IMR-90 (cell line): ENCODE data around the gene TSR3. TPM values are rescaled to one million over a fixed set of nuclear protein-coding genes. Genes with fewer than 3 reads are reported as not detected.

ENCODE experiments used
- ATAC-seq: fragments of 200-7000 bp; cut with Tn5 transposase; 2 replicates; pipeline ENCODE4 v1.9.1; 2020; ENCODE audit warnings: low read depth, mild to moderate bottlenecking, moderate library complexity
- BruUV-seq: library from RNA; stranded (reverse); fragments of 400-500 nt; replicated peaks from 2 replicates; lab custom pipeline; 2021; lab: Mats Ljungman, UMichigan
- CTCF ChIA-PET: fragments of 300-600 bp; formaldehyde crosslinking; extraction: SDS; loops from one replicate; lab custom pipeline; 2021; ENCODE audit warnings: antibody characterized with exemption; lab: Yijun Ruan, JAX
- POLR2A ChIA-PET: fragments of 300-600 bp; sonication (Branson Sonifier 250); formaldehyde crosslinking; loops from one replicate; lab custom pipeline; 2022; ENCODE audit warnings: antibody characterized with exemption; ENCODE audit not compliant: unreplicated experiment; lab: Charles Lee
- DNase-seq: peaks from one replicate; pipeline ENCODE4 v3.0.0; 2013
- H2AFZ ChIP-seq: replicated peaks from 2 replicates; pipeline ENCODE3; 2013; ENCODE audit warnings: low read length, mild to moderate bottlenecking; ENCODE audit not compliant: poor library complexity
- H2AK5ac ChIP-seq: 2 replicates; pipeline ENCODE4 v1.6.1; 2013; ENCODE audit warnings: low read depth, low read length, inconsistent platforms
- H2AK9ac ChIP-seq: replicated peaks from 2 replicates; pipeline ENCODE3; 2013; ENCODE audit warnings: mild to moderate bottlenecking, low read depth, low read length, moderate library complexity; ENCODE audit not compliant: poor library complexity
- H2BK120ac ChIP-seq: 2 replicates; pipeline ENCODE4 v1.6.1; 2013; ENCODE audit warnings: low read depth, low read length, inconsistent platforms
- H2BK15ac ChIP-seq: 3 replicates; pipeline ENCODE4 v1.6.1; 2013; ENCODE audit warnings: low read depth, low read length, inconsistent platforms
- H2BK20ac ChIP-seq: 2 replicates; pipeline ENCODE4 v1.6.1; 2013; ENCODE audit warnings: low read depth, mild to moderate bottlenecking, inconsistent platforms, low read length, moderate library complexity
- H2BK5ac ChIP-seq: 2 replicates; pipeline ENCODE4 v1.6.1; 2013; ENCODE audit warnings: mild to moderate bottlenecking, low read depth, low read length, inconsistent platforms; ENCODE audit not compliant: poor library complexity, severe bottlenecking
- H3K14ac ChIP-seq: replicated peaks from 2 replicates; pipeline ENCODE4 v1.6.1; 2013; ENCODE audit warnings: low read depth, low read length, inconsistent platforms
- H3K18ac ChIP-seq: 2 replicates; pipeline ENCODE4 v1.6.1; 2013; ENCODE audit warnings: low read depth, low read length, control low read depth
- H3K23ac ChIP-seq: 2 replicates; pipeline ENCODE4 v1.6.1; 2013; ENCODE audit warnings: low read depth, low read length, inconsistent platforms
- H3K27ac ChIP-seq: 2 replicates; pipeline ENCODE4 v1.5.1; 2013; ENCODE audit warnings: mild to moderate bottlenecking, control low read depth, low read length; ENCODE audit not compliant: insufficient read depth
- H3K27me3 ChIP-seq: 2 replicates; pipeline ENCODE4 v1.6.1; 2013; ENCODE audit warnings: low read length; ENCODE audit not compliant: control insufficient read depth, insufficient read depth
- H3K36me3 ChIP-seq: 2 replicates; pipeline ENCODE4 v1.6.1; 2013; ENCODE audit warnings: low read length, mixed read lengths; ENCODE audit not compliant: control insufficient read depth, insufficient read depth
- H3K4ac ChIP-seq: 2 replicates; pipeline ENCODE4 v1.6.1; 2013; ENCODE audit warnings: low read depth, low read length, inconsistent platforms
- H3K4me1 ChIP-seq: 2 replicates; pipeline ENCODE4 v1.6.1; 2013; ENCODE audit warnings: low read length, mixed read lengths; ENCODE audit not compliant: control insufficient read depth, insufficient read depth
- H3K4me2 ChIP-seq: 2 replicates; pipeline ENCODE4 v1.6.1; 2013; ENCODE audit warnings: low read depth, mild to moderate bottlenecking, control low read depth, low read length, moderate library complexity
- H3K4me3 ChIP-seq: 2 replicates; pipeline ENCODE4 v1.5.1; 2013; ENCODE audit warnings: low read depth, mild to moderate bottlenecking, control low read depth, low read length, moderate library complexity; ENCODE audit not compliant: insufficient read depth
- H3K56ac ChIP-seq: 2 replicates; pipeline ENCODE4 v1.6.1; 2013; ENCODE audit warnings: low read length, inconsistent platforms; ENCODE audit not compliant: insufficient read depth; ENCODE audit errors: extremely low read depth
- H3K79me1 ChIP-seq, 2 experiments: 2 replicates each; pipeline ENCODE4 v1.6.1; 2013; ENCODE audit warnings: low read length in 2 of 2, inconsistent platforms in 1 of 2, low read depth in 1 of 2
- H3K9ac ChIP-seq: 2 replicates; pipeline ENCODE4 v1.6.1; 2013; ENCODE audit warnings: low read depth, low read length, control low read depth
- H3K9me1 ChIP-seq: 2 replicates; pipeline ENCODE4 v1.6.1; 2013; ENCODE audit warnings: low read length, inconsistent platforms; ENCODE audit not compliant: insufficient read depth
- H3K9me3 ChIP-seq: 2 replicates; pipeline ENCODE4 v1.6.1; 2013; ENCODE audit warnings: low read length; ENCODE audit not compliant: control insufficient read depth, insufficient read depth
- H4K20me1 ChIP-seq: 2 replicates; pipeline ENCODE4 v1.6.1; 2013; ENCODE audit warnings: low read length, inconsistent platforms; ENCODE audit not compliant: insufficient read depth
- H4K5ac ChIP-seq: 2 replicates; pipeline ENCODE4 v1.6.1; 2013; ENCODE audit warnings: mild to moderate bottlenecking, low read depth, low read length, control low read depth
- H4K8ac ChIP-seq, 2 experiments: 2 replicates each; pipeline ENCODE4 v1.6.1; 2013; ENCODE audit warnings: low read depth in 2 of 2, low read length in 2 of 2, control low read depth in 1 of 2, inconsistent platforms in 1 of 2
- H4K91ac ChIP-seq: 2 replicates; pipeline ENCODE4 v1.6.1; 2013; ENCODE audit warnings: low read depth, low read length, inconsistent platforms; ENCODE audit not compliant: insufficient read depth
- CEBPB ChIP-seq: IDR thresholded peaks from 2 replicates; pipeline ENCODE4 v1.6.1; 2012; ENCODE audit warnings: low read depth, low read length, improper control_type of control experiment
- MAFK ChIP-seq: IDR thresholded peaks from 2 replicates; pipeline ENCODE4 v1.6.1; 2012; ENCODE audit warnings: low read depth, low read length, improper control_type of control experiment
- RAD21 ChIP-seq: IDR thresholded peaks from 2 replicates; pipeline ENCODE4 v1.6.1; 2012; ENCODE audit warnings: low read length, improper control_type of control experiment
- RCOR1 ChIP-seq: IDR thresholded peaks from 2 replicates; pipeline ENCODE4 v1.6.1; 2012; ENCODE audit warnings: mild to moderate bottlenecking, low read length, improper control_type of control experiment; ENCODE audit not compliant: insufficient replicate concordance
- WGBS, 2 experiments: methylation state at CpG; one replicate each; pipeline versions ENCODE4 v1.1.5 to v1.1.7; 2013; ENCODE audit warnings: missing lambda C conversion rate in 2 of 2; ENCODE audit not compliant: insufficient read length in 1 of 2; ENCODE audit errors: extremely low coverage in 2 of 2; 5-methylcytosine and 5-hydroxymethylcytosine counted together
- dilution Hi-C: fragments of 300-500 bp; cut with HindIII; formaldehyde crosslinking; loops from one replicate; pipeline ENCODE4 v1.14.3; 2018; ENCODE audit warnings: low sequenced_read_pairs; ENCODE audit not compliant: unreplicated experiment
- in situ Hi-C: fragments of 300-500 bp; cut with MboI; formaldehyde crosslinking; loops from 3 replicates; pipeline ENCODE4 v1.14.3; 2019; ENCODE audit warnings: low sequenced_read_pairs, inconsistent platforms, mixed read lengths
- intact Hi-C: fragments of 100-400 bp; cut with micrococcal nuclease; formaldehyde crosslinking; loops from 2 replicates; pipeline ENCODE4 v1.10.0; 2022
- polyA plus RNA-seq, 3 experiments: library from polyadenylated mRNA; depleted of rRNA; stranded (reverse); fragments of >200 nt; gene quantifications; 2 replicates each; pipeline ENCODE4 v1.2.3, GENCODE V29; 2012; ENCODE audit warnings: low replicate concordance in 1 of 3
- total RNA-seq: library from RNA; depleted of rRNA; stranded (reverse); fragments of >200 nt; gene quantifications from 2 replicates; pipeline ENCODE4 v1.2.3, GENCODE V29; 2012
- TF ChIP-seq, protein P1 (sequence below): conservative IDR thresholded peaks from 2 replicates; pipeline ENCODE4 v1.5.1; 2012; ENCODE audit warnings: mild to moderate bottlenecking, low read depth, low read length, improper control_type of control experiment
- TF ChIP-seq, protein P2 (sequence below): fragments of 150-350 bp; IDR thresholded peaks from 2 replicates; pipeline ENCODE4 v1.6.1; 2017; ENCODE audit warnings: mild to moderate bottlenecking, antibody characterized with exemption, low read length, low read depth

Gene TSR3
- total and polyA plus RNA-seq, 2 of the 4 experiments (the other 2 are of a cell fraction), result 38.0 to 52.9 TPM

DNA sequence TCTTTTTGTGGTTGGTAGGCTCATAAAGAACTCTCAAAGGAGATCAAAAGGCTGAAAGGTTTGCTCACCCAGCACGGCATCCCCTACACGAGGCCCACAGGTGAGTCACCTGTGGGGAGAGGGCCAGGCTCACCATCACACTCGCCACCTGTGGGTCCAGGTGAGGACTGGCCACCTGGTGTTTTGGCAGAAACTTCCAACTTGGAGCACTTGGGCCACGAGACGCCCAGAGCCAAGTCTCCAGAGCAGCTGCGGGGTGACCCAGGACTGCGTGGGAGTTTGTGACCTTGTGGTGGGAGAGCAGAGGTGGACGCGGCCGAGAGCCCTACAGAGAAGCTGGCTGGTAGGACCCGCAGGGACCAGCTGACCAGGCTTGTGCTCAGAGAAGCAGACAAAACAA lies 11.1 kb upstream of the TSR3 start:
- H4K91ac ChIP-seq, result no peak overlapping the region
- peaks cover 5% of the 10 kb centered on the region; the same call in 1 of the 2 replicates for H3K4me1 ChIP-seq
- H3K23ac ChIP-seq, result no peak overlapping the region
- no peak overlapping the region for H4K5ac ChIP-seq
- no peak overlapping the region for H3K56ac ChIP-seq
- TF ChIP-seq RCOR1 (no peak), CEBPB (no peak), MAFK (no peak), RAD21 (no peak)
- TF ChIP-seq, protein P1, sequence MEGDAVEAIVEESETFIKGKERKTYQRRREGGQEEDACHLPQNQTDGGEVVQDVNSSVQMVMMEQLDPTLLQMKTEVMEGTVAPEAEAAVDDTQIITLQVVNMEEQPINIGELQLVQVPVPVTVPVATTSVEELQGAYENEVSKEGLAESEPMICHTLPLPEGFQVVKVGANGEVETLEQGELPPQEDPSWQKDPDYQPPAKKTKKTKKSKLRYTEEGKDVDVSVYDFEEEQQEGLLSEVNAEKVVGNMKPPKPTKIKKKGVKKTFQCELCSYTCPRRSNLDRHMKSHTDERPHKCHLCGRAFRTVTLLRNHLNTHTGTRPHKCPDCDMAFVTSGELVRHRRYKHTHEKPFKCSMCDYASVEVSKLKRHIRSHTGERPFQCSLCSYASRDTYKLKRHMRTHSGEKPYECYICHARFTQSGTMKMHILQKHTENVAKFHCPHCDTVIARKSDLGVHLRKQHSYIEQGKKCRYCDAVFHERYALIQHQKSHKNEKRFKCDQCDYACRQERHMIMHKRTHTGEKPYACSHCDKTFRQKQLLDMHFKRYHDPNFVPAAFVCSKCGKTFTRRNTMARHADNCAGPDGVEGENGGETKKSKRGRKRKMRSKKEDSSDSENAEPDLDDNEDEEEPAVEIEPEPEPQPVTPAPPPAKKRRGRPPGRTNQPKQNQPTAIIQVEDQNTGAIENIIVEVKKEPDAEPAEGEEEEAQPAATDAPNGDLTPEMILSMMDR, result no peak
- TF ChIP-seq, protein P2, sequence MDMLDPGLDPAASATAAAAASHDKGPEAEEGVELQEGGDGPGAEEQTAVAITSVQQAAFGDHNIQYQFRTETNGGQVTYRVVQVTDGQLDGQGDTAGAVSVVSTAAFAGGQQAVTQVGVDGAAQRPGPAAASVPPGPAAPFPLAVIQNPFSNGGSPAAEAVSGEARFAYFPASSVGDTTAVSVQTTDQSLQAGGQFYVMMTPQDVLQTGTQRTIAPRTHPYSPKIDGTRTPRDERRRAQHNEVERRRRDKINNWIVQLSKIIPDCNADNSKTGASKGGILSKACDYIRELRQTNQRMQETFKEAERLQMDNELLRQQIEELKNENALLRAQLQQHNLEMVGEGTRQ, result no peak
- H2BK15ac ChIP-seq, result no peak overlapping the region
- H2AFZ ChIP-seq, result no peak overlapping the region
- H3K4ac ChIP-seq, result no peak overlapping the region
- no peak overlapping the region for H3K14ac ChIP-seq
- ATAC-seq (no peak), DNase-seq (no peak)
- no peak overlapping the region for H2AK9ac ChIP-seq
- no peak overlapping the region for H2BK120ac ChIP-seq
- H3K27me3 ChIP-seq, result no peaks in the 10 kb centered on the region
- H3K27ac ChIP-seq, result no peak overlapping the region
- no peak overlapping the region for H3K18ac ChIP-seq
- no peak overlapping the region for H2BK20ac ChIP-seq
- H3K4me3 ChIP-seq, result no peak overlapping the region
- no peaks in the 10 kb centered on the region for H3K9me3 ChIP-seq
- in situ Hi-C loops, result no loop called here
- no peak overlapping the region for H2AK5ac ChIP-seq
- no peak overlapping the region for H4K8ac ChIP-seq
- no peak overlapping the region for H2BK5ac ChIP-seq
- peaks cover 6% of the 10 kb centered on the region for H3K9me1 ChIP-seq
- intact Hi-C loops, result no loop called here
- H3K9ac ChIP-seq, result no peak overlapping the region
- dilution Hi-C loops, result no loop called here
- ChIA-PET POLR2A (no interaction called here), CTCF (interaction anchor here (1.3 kb wide), 1 partner anchor 19 kb away, joined by 3 read pairs; no protein-coding TSS in a partner anchor)
- H3K36me3 ChIP-seq, result peaks cover 54% of the 10 kb centered on the region
- no peak overlapping the region for H3K4me2 ChIP-seq
- peaks cover 6 to 53% of the 10 kb centered on the region in 2 experiments for H3K79me1 ChIP-seq
- WGBS, 2 experiments, result 92% methylated on average over 4 of the region's 11 CpGs; no CpG with 5 or more reads in 1 of the 2 experiments
- H4K20me1 ChIP-seq, result peaks cover 14% of the 10 kb centered on the region
- no TSS peak for BruUV-seq
